ENCODE results near the gene SLC22A6.

SLC22A6 gene

GRCh38 chr11:62984451-62984991 is at the start of gene SLC22A6:
TSS of gene SLC22A6 (minus strand) at chr11:62984967. CDS start at chr11:62984690, 277 bp downstream.
- no peak for TF ChIP-seq CTCF (IDR thresholded peaks at IDR 0.05; ENCODE audit: low read length, missing control alignments)
- no peak for DNase-seq (ENCODE audit: low read depth)
- H3K4me3 ChIP-seq (replicated peaks; ENCODE audit: low read depth, low read length), result no peak within 1 kb of the TSS

- no peak overlapping the region for H3K4me3 ChIP-seq (replicated peaks; ENCODE audit: low read depth, low read length)
- DNase-seq (ENCODE audit: low read depth), result no peak
- TF ChIP-seq CTCF (IDR thresholded peaks at IDR 0.05; ENCODE audit: low read length, missing control alignments), result no peak
Measured at GRCh38 chr11:63032457-63032856, 47.7 kb upstream of the SLC22A6 start.

- no peak for TF ChIP-seq CTCF (IDR thresholded peaks at IDR 0.05; ENCODE audit: low read length, missing control alignments)
- DNase-seq (ENCODE audit: low read depth), result peak; percentile 76
- no peak overlapping the region for H3K4me3 ChIP-seq (replicated peaks; ENCODE audit: low read depth, low read length)
Measured at GRCh38 chr11:63023841-63024648, 39.3 kb upstream of the SLC22A6 start.

GRCh38 chr11:63023222-63023814 is 38.6 kb upstream of the SLC22A6 start:
- no peak overlapping the region for H3K4me3 ChIP-seq (replicated peaks; ENCODE audit: low read depth, low read length)
- no peak for TF ChIP-seq CTCF (IDR thresholded peaks at IDR 0.05; ENCODE audit: low read length, missing control alignments)
- no peak for DNase-seq (ENCODE audit: low read depth)

- DNase-seq (ENCODE audit: low read depth), result no peak
- H3K4me3 ChIP-seq (replicated peaks; ENCODE audit: low read depth, low read length), result no peak overlapping the region
- no peak for TF ChIP-seq CTCF (IDR thresholded peaks at IDR 0.05; ENCODE audit: low read length, missing control alignments)
Measured at GRCh38 chr11:63022441-63022840, 37.7 kb upstream of the SLC22A6 start.

- no peak for DNase-seq (ENCODE audit: low read depth)
- no peak overlapping the region for H3K4me3 ChIP-seq (replicated peaks; ENCODE audit: low read depth, low read length)
- peak; percentile 38 for TF ChIP-seq CTCF (IDR thresholded peaks at IDR 0.05; ENCODE audit: low read length, missing control alignments)
Measured at GRCh38 chr11:63020671-63021291, 36.0 kb upstream of the SLC22A6 start.
